Measurements from ENCODE around the gene APEH.
"Not testable (repeated sequence)": the region's sequence is repeated elsewhere in the genome, so short reads cannot be mapped to it uniquely, and the experiment has no call there.

APEH gene

GRCh38 chr3:49694409-49695070, 20.4 kb downstream of the APEH start:
- not testable (repeated sequence) for DNase-seq

DNA sequence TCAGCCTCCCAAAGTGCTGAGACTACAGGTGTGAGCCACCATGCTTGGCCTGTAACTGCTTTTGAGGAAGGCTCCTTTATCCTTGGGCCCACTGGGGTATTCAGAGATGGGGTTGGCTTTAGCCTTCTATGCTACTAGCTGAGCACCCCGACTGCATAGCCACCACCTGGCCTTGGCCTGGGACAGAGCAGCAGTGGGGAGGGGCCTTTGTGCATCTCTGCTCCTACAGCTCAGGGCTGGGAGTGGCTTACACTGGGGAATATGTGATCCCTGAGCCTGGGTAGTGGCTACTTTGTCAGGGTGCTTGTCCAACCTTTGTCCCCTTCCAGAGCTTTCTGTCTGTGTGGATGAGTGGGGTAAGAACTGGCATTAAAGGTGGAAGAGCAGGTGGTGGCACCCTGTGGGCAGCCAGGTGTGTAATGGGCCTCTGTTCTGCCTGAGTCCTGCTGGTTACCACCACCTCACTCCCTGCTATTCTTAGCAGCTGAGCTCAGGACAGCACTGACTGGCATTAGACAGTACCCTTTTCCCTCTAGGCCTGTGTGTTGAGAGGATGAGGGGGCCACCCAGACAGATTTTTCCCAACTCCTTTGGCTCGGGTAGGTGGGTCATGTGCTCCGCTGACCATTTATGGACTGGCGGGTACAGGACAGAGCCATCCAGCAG, 21.3 kb downstream of the APEH start:
- not testable (repeated sequence) for DNase-seq

- no peak for DNase-seq
These were observed 25.3 kb downstream of the APEH start for GRCh38 chr3:49699281-49699979.

GRCh38 chr3:49700014-49700413, 25.9 kb downstream of the APEH start:
- no peak for DNase-seq

DNA sequence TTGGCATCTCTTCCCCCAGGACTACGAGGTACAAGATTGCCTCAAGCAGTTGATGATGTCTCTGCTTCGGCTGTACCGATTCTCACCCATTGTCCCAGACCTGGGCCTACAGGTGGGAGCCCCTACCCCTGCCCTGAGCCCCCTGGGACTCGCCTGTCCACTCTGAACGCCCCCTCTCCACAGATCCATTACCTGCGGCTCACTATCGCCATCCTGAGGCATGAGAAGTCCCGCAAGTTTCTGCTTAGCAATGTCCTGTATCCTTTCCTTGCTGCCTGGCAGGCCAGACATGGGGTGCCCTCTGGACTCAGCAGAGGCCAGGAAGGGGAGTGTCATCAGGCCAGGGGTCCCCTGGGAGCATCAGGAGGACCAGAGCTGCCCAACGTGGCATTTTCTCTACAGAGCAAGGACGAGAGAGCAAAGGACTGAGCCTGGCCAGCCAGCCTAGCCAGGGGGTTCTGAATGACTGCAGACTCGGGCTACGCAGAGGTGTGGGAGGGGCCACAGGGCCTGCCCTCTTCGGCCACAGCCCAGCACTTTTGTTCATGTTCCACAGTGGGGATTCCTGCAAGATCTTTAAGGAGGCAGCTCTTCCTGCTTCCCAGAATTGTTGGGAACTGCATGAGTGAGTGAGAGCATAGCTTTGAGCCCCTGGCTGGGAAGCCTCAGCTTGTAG, 26.4 kb downstream of the APEH start:
- no peak for DNase-seq

DNA sequence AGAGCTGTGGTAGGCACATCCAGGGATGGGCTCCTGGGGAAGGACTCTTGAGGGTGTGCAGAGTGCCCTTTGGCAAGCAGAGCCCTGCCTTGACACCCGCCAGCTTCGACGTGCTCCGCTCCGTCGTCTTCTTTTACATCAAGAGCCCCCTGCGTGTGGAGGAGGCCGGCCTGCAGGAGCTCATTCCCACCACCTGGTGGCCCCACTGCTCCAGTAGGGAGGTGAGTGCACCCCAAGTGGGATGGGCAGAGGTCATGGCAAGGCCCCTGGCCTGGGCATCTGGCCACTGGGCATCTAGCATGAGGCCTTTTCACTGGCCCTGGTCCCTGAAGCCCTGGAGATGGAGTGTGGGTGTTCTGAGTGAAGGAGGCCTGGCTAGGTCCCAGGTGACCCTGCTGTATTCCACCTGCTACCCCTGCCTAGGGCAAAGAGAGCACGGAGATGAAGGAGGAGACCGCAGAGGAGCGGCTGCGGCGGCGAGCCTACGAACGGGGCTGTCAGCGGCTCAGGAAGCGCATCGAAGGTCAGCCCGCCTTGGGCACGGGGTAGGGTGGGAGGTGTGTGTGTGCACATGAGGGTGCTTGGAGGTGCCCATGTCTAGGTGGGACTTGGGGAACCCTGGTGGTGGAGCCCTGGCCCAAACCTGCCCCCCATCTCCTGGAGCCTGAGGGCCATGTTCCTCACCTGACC, 27.4 kb downstream of the APEH start:
- no peak for DNase-seq

- DNase-seq, result no peak
These were observed 28.5 kb downstream of the APEH start for GRCh38 chr3:49702672-49703071.

- peak; percentile 21 for DNase-seq
These were observed 29.3 kb downstream of the APEH start for GRCh38 chr3:49703443-49703927.

DNA sequence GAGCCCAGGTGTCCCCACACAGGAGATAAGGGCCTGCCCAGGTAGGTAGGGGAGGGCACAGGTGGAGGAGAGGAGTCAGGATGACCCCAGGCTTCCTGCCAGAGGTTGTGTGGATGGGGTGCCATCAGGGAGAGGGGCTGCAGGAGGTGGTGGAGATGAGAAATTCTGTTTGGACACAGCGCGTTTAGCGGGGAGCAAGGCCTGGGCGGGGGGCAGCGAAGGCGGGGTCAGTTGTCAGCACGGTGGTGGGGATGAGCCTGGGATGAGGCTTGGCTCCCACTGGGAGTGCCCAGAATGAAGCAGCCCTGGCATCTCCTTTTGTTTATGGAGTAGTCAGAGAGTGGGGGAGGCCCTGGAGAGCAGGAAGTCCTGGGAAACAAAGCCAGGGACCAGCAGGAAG, 29.8 kb downstream of the APEH start:
- no peak for DNase-seq

- no peak for DNase-seq
These were observed 30.5 kb downstream of the APEH start for GRCh38 chr3:49704629-49705028.

GRCh38 chr3:49705390-49705960, 31.3 kb downstream of the APEH start:
- DNase-seq, result no peak

- DNase-seq, result no peak
These were observed 32.4 kb downstream of the APEH start for GRCh38 chr3:49706456-49707112.

DNA sequence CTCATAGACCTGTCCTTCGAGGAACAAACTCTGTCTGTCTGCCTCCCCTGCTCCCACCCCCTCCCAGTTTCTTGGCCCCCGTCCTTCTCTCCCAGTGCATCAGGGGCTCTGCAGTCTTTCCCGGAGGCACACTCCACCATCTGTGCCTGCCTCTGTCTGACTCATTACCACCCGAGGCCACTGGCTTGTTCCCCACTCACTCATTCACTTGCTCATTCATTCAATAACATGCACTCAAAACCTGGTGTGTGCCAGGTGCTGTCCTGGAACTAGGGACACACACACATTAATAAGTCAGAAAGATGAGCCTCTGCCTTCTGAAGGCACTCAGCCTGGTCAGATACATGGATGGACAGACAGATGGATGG, 32.9 kb downstream of the APEH start:
- DNase-seq, result no peak

GRCh38 chr3:49709852-49710251, 35.7 kb downstream of the APEH start:
- DNase-seq, result no peak

- DNase-seq, result no peak
These were observed 37.3 kb downstream of the APEH start for GRCh38 chr3:49711489-49711888.

DNA sequence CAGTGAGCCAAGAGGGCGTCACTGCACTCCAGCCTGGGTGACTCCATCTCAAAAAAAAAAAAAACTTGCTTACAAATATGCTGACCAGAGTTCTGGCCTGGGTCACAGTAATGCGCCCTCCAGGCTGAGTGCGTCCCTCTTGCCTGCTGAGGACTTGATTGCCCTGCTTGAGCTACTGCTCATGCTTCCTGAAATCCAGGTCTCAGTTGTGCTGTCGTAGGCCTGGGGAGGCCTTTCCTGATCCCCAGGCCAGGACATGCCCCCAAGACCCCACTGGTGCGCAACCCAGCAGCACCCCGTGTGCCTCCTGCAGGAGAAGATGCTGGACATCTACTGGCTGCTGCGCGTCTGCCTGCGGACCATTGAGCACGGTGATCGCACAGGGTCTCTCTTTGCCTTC, 38.0 kb downstream of the APEH start:
- no peak for DNase-seq

DNA sequence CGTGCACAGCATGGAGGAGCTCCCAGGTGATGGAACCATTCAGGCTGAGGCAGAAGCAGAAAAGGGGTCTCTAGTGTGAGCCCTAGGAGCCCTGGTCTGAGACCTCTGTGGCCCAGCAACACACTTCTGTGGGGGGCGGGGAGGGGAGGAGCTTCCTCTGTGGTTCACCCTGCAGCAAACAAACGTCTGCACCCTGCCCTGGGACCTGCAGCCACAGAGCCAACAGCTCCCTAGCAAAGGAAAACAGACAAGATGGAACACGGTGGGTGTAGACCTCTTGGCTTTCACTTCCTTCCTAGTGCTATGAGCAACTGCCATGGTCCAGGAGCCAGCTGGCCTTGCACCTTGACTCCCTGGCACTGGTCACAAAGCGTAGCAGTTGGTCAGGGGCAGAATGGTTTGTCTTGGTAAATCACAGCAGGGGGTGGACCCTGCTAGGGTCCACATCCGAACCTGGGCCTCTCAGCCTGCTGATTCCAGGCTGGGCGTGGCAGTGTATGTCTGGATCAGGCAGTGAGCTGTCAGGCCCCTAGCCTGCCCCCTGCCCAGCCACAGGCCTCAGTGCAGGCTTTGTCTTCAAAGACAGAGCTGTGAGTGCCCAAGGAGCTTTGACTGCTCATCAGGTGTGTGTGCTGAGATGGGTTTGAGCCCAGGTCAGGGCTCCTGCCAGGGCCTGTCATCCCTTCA, 38.6 kb downstream of the APEH start:
- no peak for DNase-seq

DNA sequence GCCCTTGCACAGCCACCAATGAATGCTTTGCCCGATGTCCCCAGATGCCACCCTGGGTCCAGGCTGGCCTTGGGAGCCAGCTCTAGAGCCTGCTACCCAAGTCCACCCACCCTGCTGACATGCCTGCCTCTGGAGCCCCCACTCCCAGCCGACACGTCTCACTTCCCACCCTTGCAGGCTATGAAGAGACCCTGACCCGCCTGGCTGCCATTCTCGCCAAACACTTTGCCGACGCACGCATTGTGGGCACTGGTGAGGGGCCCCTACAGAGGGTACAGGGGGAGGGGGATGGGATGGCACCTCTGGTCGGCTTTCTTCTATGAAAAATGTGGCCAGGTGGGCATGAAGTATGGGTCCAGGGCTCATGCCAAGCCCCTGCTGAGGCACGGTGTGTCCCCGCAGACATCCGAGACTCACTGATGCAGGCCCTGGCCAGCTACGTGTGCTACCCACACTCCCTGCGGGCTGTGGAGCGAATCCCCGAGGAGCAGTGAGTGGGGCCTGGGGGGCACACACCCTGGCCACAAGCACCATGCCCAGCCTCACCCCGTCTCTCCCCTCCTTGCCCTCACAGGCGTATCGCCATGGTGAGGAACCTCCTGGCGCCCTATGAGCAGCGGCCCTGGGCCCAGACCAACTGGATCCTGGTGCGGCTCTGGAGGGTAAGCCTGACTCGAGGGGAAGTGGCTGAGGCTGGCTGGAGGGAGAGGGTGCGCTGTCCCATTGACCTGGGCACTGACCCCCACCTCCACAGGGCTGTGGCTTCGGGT, 39.4 kb downstream of the APEH start:
- no peak for DNase-seq

GRCh38 chr3:49714728-49715550, 40.8 kb downstream of the APEH start:
- DNase-seq, result no peak
